GM19328 (cell line): ENCODE measurements around the gene SLC17A4.
"Not testable (repeated sequence)": the region's sequence is repeated elsewhere in the genome, so short reads cannot be mapped to it uniquely, and the experiment has no call there.

Experiments
- ATAC-seq: cut with Tn5 transposase; IDR thresholded peaks from one replicate; pipeline ENCODE4 v1.9.1; 2021; ENCODE audit warnings: mild to moderate bottlenecking, moderate library complexity; ENCODE audit not compliant: unreplicated experiment

Gene SLC17A4

GRCh38 chr6:25754535-25754934 lies at the start of gene SLC17A4:
Gene SLC17A4 (plus strand): TSS chr6:25754742. CDS start chr6:25761963, 7,221 bp downstream.
- ATAC-seq, result no peak

- no peak for ATAC-seq
Measured at GRCh38 chr6:25706314-25707014, 48.1 kb upstream of the SLC17A4 start.

- no peak for ATAC-seq
Measured at GRCh38 chr6:25709761-25710160, 44.8 kb upstream of the SLC17A4 start.

GRCh38 chr6:25710287-25710686 lies 44.3 kb upstream of the SLC17A4 start:
- no peak for ATAC-seq

- no peak for ATAC-seq
Measured at GRCh38 chr6:25713824-25714223, 40.7 kb upstream of the SLC17A4 start.

GRCh38 chr6:25714765-25715164 lies 39.8 kb upstream of the SLC17A4 start:
- ATAC-seq, result no peak

- ATAC-seq, result no peak
Measured at GRCh38 chr6:25715794-25716193, 38.7 kb upstream of the SLC17A4 start.

- no peak for ATAC-seq
Measured at GRCh38 chr6:25717866-25718740, 36.4 kb upstream of the SLC17A4 start.

GRCh38 chr6:25726122-25726911 lies 28.2 kb upstream of the SLC17A4 start:
- no peak for ATAC-seq

- ATAC-seq, result no peak
Measured at GRCh38 chr6:25727028-25727427, 27.5 kb upstream of the SLC17A4 start.

- no peak for ATAC-seq
Measured at GRCh38 chr6:25730907-25731306, 23.6 kb upstream of the SLC17A4 start.

GRCh38 chr6:25731721-25732120 lies 22.8 kb upstream of the SLC17A4 start:
- ATAC-seq, result no peak

- no peak for ATAC-seq
Measured at GRCh38 chr6:25732468-25733198, 21.9 kb upstream of the SLC17A4 start.

GRCh38 chr6:25735261-25735660 lies 19.3 kb upstream of the SLC17A4 start:
- no peak for ATAC-seq

- ATAC-seq, result no peak
Measured at GRCh38 chr6:25743868-25744267, 10.7 kb upstream of the SLC17A4 start.

GRCh38 chr6:25745836-25746235 lies 8.7 kb upstream of the SLC17A4 start:
- ATAC-seq, result no peak

GRCh38 chr6:25746968-25747367 lies 7.6 kb upstream of the SLC17A4 start:
- no peak for ATAC-seq

GRCh38 chr6:25747477-25747876 lies 7.1 kb upstream of the SLC17A4 start:
- no peak for ATAC-seq

- ATAC-seq, result no peak
Measured at GRCh38 chr6:25748049-25748448, 6.5 kb upstream of the SLC17A4 start.

- ATAC-seq, result not testable (repeated sequence)
Measured at GRCh38 chr6:25748601-25749517, 5.7 kb upstream of the SLC17A4 start.
